C4-2B (cell line): ENCODE results near the gene TMEM14B.

Source experiments
- H3K27ac ChIP-seq: fragments of 450-650 bp; 2 replicates; pipeline ENCODE4 v1.5.1; 2017
- CTCF ChIP-seq: fragments of 450-650 bp; conservative IDR thresholded peaks from 2 replicates; pipeline ENCODE4 v1.5.1; 2017; ENCODE audit warnings: mild to moderate bottlenecking
- ZFX ChIP-seq: fragments of 450-650 bp; IDR thresholded peaks from 2 replicates; pipeline ENCODE4 v1.6.1; 2017

Gene TMEM14B

GRCh38 chr6:10771371-10771894, 23.8 kb downstream of the TMEM14B start:
- H3K27ac ChIP-seq: no peak overlapping the region
- TF ChIP-seq ZFX: no peak

GRCh38 chr6:10778230-10778629, 30.6 kb downstream of the TMEM14B start:
- TF ChIP-seq ZFX (no peak), CTCF (no peak)

GRCh38 chr6:10779076-10779475, 31.5 kb downstream of the TMEM14B start:
- TF ChIP-seq CTCF (no peak), ZFX (no peak)
- no peak overlapping the region for H3K27ac ChIP-seq

More at GRCh38 chr6:10778230-10778629, 30.6 kb downstream of the TMEM14B start:
- peak overlapping the region; percentile 38 for H3K27ac ChIP-seq

- no peak for TF ChIP-seq CTCF
- TF ChIP-seq ZFX: no peak
- no peak overlapping the region for H3K27ac ChIP-seq
Observed at GRCh38 chr6:10791673-10792072, 44.1 kb downstream of the TMEM14B start.

- H3K27ac ChIP-seq: no peak overlapping the region
- TF ChIP-seq CTCF: no peak
- TF ChIP-seq ZFX: no peak
Observed at GRCh38 chr6:10792101-10792500, 44.5 kb downstream of the TMEM14B start.

- no peak for TF ChIP-seq CTCF
- no peak for TF ChIP-seq ZFX
- no peak overlapping the region for H3K27ac ChIP-seq
Observed at GRCh38 chr6:10793035-10793434, 45.4 kb downstream of the TMEM14B start.

- no peak overlapping the region for H3K27ac ChIP-seq
- TF ChIP-seq CTCF (no peak), ZFX (no peak)
Observed at GRCh38 chr6:10793695-10794094, 46.1 kb downstream of the TMEM14B start.

- no peak for TF ChIP-seq CTCF
- TF ChIP-seq ZFX: no peak
- no peak overlapping the region for H3K27ac ChIP-seq
Observed at GRCh38 chr6:10794239-10794638, 46.6 kb downstream of the TMEM14B start.
